Fibroblast of skin of left quadriceps (primary cell): ENCODE results near the gene FBXL7.

Experiments
- DNase-seq, 2 experiments: peaks; one replicate each; pipeline ENCODE4 v3.0.0-alpha.2; 2013; ENCODE audit warnings: low read depth in 2 of 2

FBXL7 gene

DNA sequence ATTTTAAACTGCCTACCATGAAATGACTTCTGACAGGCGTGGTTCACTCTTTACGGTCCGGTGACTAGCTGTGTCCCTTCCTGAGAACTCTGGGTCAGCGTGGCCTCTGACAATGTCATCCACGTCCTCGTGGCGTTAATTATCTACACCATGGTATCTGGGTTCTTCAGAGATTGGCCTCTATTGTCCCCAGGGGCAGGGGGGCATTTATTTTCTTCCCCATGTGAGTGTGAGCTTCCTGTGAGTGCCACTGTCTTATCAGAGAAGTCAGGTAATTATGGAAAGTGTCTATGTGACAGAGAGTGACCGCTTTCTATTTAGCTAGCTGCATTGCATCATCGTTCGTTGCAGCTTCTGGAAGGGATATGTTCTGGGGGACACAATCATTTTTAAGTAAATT lies 77.2 kb downstream of the FBXL7 start:
- no peak for DNase-seq

DNA sequence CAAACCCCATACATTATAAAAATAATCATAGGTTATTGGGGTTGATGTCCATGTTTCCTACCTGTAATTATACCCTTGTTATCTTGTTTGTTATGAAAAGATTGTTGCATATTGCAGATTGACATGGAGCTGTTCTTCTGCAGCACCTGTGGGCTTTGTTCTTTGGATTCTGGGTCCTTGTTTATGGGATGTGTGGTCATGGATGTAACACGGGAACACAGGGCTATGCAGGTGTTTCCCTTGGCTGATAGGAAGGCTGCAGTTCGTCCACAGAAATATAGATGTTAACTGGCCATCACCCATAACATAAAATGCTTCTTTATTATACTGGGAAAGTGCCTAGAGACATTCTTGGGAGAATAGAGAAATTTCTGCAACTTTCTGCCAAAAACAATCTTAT lies 77.9 kb downstream of the FBXL7 start:
- no peak for DNase-seq

DNA sequence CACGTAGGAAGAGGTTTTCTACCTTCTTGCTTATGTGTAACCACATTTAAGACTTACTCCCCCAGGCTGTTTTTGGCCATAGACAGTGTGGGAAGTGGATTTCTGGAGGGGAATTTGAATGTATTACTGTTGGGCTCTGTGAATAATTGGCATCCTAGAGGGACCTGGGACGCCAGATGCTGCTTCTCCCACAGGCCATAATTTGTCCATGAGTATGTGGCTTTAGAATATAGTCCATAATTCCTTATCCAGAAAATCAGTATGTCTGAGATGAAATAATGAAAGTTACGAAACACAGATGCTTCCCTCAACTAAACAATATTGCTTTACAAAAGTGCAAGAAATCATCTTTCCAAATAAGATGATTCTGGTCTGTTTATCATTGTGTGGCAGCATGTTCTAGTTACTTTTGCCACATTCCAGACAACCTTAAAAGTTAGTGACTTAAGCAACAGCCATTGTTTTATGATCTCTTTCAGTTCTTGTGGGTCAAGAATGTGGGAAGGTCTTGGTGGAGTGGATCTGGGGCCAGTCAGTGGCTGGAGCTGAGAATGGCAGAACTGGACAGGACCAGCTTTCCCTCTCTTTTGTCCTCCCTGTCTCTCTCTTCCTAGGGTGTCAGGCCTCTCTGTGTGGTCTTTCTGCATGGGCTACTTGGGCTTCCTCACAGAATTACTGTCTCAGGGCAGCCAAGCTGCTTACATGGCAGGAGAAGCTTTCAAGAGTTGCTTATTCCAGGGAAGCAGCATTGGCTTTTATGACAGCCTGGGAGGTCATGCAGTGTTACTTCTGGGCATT lies 79.4 kb downstream of the FBXL7 start:
- no peak for DNase-seq

DNA sequence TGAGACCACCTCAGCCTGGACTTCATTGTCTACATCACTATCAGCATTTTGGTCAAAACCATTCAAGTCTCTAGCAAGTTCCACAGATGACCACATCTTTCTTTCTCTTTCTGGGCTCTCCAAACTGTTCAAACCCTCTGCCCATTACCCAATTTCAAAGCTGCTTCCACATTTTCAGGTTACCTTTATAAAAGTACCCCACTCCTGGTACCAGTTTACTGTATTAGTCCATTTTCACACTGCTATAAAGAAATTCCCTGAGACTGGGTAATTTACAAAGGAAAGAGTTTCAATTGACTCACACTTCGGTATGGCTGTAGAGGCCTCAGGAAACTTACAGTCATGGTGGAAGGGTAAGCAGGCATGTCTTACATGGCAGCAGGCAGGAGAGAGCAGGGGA lies 84.5 kb downstream of the FBXL7 start:
- no peak for DNase-seq

DNA sequence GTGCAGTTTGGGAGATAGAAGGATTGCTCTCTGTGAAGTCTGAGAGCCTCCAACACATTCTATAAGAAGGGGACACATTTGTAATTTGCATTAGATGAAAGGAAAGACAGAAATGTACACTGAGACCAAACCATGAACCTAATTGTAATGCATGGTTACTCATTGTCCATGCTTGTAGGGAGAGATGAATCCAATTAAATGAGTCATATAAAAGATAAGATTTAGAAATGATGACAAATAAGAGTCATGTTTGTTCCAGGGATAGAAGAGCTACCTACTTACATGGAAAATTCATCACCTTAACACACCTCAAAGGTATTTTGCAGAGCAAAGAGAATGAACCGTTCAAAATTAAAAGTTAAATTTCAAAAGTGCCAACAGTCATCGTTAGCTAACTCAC lies 85.1 kb downstream of the FBXL7 start:
- no peak for DNase-seq

DNA sequence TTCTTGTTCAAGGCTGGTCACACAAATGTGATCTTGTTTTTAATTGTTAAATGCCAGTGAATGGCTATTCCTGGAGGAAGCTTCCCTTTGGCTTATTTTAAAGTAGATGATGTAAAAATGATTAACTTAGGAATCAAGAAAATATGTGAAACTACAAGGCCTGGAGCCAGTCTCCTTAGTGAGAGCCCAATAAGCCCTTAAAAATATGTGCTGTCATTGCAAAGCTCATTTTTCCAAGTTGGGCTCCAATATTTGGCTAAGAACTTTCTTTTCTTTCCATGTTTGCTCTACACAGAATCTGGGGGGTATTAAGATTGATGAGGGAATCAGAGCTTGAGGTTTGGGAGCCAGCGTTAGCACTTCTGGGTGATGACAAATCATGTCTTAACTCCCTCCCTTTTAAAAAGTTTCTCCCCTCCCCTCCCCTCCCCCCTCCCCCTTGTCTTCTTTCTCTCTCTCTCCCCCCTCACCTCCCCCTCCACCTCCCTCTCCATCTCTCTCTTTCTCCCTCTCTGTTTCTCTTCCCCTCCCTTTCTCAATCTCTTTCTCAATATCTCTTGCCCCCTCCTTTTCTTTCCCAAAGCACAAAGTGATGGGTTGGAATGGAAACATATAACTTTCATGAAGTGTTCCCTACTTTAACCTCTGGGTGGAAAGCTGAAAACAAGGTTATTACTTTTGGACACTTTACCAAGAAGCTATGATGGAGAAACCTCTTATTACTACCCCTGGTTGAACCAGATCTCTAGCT lies 86.0 kb downstream of the FBXL7 start:
- peak; percentile 80 to 81 for DNase-seq

DNA sequence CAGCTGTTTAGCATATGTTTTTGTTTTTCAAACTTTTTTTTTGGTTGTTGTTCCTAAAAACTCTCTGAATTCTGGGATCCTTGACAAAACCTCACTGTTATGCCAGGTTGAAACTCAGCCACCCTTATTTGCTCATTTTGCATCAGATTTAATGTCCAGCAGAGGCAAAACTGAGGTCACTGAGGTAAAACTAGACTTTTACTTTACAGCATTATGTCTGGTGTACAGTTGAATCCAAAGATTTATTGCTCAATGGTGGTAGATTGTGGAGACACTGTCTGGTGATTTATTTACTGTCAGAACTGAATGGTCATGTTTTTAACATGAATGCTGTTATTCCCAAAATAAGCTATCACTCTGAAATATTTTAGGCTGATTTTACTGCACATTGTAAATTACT lies 87.9 kb downstream of the FBXL7 start:
- DNase-seq: peak; percentile 60 to 63

DNA sequence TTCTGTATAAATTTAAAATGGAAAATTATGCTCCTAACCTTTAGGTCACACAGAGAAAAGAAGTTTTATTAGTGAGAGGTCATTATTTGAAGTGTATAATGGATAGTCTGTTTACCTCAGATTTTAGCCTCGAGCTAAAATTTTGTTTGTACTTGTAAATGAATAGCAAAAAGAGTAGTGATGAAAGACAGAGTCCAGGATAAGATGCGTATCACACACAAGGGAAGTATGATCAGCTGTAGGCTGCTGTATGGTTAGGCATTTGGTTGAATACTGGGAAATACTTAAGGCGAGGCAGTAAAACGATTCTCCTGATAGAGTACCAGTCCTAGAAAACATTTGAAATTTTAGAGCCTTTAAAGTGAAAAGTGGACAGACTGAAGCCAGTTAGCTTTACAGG lies 92.7 kb downstream of the FBXL7 start:
- no peak for DNase-seq

DNA sequence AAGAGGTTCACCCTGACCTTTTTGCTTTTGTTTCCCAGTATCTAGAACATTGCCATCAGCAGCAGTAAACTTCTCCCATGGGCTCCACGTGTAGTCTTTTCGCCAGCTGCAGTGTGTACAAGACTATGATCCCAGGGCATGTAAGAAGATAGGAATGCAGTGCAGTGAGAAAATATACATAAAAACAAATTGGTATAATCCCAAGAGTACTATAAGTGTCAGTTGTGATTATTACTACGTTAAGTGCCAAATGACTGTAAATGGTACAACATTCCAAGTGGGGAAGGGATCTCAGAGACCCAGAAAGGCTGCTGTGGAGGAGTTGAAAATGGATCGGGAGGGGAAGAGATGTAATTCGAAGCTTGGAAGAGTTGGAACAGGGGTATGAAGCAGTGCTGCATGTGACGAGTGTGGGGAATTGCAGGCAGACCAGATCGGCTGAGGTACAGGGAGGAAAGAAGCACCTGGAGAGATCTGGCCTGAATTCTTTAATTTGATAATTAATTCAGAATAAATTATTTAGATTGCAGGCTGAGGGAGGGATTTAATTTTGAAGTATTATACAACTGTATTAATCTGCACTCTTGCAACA lies 95.1 kb downstream of the FBXL7 start:
- peak; percentile 54 to 58 for DNase-seq

DNA sequence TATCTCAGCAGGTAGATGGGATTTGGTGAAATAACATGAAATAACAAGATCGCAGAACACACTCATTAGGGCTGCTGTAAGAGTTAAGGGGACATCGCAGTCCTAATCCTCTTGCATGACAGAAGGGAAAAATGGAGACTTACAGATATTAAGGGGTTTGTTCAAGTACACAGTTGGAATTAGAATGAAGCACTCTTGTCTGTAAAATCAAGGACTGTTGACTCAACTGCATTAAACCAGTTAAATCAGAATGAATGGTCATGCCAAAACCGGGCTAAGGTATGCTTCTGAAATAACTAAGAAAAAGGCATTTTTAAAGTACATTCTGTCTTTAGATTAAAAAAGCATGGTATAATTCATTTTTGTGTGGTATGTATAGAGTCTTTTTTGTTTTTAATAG lies 95.9 kb downstream of the FBXL7 start:
- DNase-seq: no peak

DNA sequence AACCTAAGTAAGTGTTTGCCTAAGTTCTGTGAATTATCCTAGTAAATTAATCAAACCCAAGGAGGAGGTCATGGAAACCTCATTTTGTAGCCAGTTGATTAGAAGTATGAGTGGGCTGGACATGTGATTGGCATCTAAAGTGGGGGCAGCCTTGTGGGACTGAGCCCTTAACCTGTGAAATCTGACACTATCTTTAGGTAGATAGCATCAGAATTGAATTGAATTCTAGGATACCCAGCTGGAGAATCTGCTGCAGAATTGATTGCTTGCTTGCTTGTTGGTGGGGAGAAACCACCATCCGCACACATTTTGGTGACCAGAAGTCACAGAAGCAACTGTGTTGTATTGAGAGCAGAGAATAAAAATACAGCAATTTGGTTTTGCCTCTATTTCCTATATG lies 97.0 kb downstream of the FBXL7 start:
- no peak for DNase-seq

DNA sequence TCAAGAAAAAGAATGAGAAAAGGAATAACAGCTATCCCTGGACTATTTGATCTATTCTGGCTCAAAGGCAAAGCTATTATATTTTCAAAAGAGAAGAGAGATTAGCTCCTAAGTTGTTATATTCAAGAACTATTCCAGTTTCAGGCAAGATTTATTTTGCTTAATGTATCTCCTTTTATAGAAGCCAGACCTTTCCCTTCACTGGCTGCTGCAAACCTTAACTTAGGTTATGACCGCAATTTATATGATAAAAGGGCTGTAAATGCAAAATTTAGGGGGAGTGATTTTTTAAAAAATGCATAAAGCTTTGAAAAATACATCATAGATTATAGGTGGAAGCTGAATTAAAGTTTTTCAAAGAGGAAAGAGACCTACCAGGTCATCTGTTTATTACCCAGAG lies 97.8 kb downstream of the FBXL7 start:
- no peak for DNase-seq

DNA sequence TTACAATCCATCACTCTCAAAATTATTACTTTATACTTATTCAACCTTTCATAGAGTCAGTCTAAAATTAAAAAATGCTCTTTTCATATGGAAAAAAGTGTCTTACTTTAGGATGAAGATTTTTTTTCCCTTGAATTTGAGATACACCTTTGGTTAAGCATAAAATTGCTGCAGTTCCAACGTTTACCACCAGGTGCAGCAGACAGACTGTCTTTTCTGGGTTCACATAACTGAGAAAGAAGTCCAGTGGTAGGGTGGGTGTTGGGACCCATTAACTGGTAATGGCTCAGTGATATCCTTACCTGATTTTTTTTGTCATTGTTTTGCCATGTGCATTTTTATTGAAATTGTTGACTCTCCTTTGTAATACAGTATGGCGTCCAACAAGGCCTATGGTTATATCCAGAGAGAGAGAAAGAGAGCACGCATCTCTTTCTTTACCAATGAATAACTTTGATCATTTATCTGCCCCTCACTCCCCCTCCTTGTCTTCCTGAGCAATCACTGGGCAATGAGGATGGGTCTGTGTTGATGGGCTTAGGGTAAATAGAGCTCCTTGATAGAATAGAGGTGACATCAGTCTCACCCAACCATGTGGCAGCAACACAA lies 98.4 kb downstream of the FBXL7 start:
- no peak for DNase-seq

DNA sequence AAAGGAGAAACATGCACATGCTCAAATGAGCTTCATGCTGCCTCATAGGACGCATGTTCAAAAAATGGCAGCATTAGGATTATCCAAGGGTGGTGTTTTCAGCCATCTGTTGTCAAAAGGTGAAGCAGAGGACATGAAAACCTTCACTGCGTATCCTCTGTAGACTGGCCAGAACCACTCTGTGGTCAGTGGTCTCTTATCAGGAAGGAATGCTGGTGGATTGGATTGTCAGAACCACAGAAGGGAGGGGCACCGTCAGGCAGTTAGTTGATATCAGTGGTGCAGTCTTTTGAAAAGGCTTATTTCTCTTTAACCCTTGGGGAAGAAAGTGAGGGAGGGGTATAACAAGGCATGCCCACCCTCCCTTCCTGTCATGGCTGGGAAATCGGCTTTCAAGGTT lies 100.1 kb downstream of the FBXL7 start:
- DNase-seq: no peak

DNA sequence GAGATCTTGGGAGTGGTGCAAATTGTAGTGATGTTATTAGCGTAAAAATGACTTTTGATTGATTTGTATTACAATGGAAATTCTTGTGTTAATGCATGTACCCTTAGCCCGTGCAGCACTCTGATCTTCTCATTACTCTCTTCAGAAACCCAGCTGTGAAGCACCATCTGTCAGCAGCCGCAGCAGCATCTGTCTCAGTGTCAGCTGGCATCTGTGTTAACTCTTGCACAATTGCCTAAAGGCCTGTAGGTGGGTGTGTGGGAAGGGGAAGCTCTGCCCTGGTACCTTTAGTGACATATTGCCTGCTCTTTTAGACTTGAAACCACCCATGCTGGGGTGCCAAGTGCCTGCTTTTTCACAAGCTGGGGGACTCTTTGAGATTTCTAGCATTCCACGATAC lies 101.3 kb downstream of the FBXL7 start:
- DNase-seq: no peak

DNA sequence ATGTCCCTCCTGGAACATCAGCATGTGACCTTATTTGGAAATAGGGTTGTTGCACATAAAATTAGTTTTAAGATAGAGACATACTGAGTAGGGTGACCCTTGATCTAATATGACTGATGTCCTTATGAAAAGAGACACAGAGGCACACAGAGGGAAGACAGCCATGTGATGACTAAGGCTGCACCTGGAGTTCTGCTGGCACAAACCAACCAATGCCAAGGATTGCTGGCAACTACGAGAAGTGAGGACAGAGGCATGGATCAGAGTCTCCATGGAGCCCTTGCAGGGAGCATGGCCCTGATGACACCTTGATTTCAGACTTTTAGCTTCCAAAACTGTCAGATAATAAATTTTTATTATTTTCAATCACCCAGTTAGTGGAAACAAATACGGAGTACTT lies 101.9 kb downstream of the FBXL7 start:
- no peak for DNase-seq

DNA sequence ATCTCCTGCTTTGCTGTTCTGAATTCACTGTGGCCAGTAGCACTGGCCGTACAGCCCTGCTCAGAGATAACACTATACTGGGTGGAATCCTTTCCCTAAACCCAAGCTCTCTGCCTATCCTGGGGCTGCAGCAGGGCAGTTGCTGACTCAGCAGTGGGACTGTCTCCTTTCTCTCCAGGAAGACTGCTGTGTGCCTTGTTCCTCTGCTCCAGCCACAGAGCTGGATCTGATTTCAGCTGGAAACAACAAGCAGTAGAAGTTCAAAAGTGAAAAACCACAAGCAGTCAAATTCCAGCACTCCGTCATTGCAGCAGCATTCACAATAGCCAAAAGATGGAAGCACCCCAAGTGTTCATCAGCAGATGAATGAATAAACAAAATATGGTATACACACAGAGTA lies 105.0 kb downstream of the FBXL7 start:
- DNase-seq: peak; percentile 50 to 52

DNA sequence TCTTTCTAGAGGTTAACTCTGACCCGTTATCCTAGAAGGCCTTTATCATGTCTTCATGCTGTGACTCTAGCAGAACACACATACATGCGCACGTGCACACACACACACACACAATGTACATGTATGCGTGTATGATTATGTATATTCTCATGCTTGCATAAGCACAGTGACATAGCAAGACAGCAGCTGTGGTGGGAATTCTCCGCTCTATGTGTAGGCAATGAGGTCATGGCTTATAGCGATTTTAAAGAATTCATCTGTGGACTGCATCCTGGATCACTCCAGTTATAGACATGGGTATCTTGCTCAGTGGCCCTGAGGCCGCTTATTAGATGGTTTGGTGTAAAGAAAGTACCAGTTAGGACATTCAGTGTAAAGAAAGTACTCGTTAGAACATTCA lies 106.2 kb downstream of the FBXL7 start:
- no peak for DNase-seq

DNA sequence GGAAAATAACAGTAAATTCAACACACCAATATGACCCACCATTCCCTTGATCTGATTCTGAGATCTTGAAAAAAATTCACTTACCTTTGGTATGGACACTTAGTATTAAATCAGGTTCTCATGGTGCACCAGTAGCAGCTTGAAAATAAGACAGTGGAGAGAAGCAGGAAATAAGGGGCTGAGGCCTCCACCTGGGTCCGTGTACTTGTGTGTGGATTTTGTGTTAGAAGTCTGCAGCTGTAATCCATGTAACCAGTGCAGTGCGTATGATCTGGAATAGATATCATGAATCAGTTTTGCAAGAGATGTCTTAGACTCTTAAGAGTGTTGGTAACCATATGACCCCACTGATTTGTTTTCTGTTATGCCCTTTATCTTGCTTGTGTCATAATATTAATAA lies 107.1 kb downstream of the FBXL7 start:
- no peak for DNase-seq

DNA sequence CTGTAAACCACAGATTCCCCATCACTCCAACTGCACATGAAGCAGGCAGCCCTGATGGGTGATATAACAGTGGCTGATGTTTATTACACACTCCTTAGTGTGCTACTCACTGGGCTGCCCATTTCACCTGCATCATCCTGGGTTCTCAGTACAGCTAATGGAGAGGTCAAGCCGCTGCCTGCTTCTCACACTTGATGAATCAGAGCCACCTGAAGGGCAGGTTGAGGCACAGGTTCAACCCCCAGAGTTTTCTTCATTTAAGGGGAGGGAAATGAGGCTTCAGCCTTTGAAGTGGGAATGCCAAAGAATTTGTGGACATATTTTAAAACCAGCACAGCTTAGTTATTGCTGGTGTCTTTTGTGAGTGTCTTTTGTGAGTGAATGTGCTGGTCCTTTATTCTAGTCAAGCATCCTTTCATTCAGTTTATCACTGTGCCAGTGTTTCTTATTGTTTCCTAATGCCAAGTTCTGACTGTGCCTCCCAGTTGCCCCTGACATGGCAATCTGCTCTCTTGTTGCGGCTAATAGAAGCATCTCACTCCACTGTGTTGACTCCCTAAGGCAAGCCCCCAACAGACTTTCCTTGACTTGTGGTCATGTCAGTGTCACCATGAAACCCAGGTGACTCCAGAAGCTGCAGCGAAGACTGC lies 109.2 kb downstream of the FBXL7 start:
- no peak for DNase-seq

DNA sequence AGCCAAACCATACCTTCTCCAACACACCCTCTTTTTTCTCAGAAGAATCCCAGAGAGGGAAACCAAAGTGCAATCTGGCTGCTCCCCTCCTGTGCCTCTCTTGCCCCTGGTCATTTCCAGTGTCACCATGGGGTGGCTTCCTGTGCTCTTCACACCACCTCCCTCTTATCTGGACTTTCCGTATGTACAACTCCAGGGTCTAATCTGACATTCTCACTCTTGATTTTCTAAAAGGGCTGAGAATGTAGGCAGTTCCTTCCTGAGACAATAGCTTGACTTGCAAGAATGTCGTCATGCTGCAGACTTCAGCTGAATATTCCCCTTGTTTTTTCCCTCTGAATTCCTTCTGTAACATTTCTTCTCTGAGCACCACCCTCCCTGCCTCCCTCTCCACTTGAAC lies 110.2 kb downstream of the FBXL7 start:
- no peak for DNase-seq

DNA sequence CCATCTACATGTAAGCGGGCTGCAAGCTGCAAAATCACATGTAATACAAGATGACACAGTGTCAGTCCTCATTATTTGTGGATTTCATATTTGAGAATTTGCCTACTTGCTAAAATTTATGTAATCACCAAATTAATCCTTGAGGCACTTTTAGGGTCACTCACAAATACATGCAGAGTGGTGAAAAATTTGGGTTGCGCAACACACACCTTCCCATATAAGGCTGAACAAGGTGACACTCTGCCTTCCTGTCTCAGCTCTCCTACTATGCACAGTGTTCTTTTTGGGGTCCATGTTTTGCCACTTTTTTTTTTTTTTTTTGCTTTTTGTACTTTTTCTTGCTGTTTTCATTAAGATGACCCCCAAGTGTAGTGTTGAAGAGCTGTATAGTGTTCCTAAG lies 111.0 kb downstream of the FBXL7 start:
- no peak for DNase-seq
